ENCODE results near the gene ANKS1B.

DNA sequence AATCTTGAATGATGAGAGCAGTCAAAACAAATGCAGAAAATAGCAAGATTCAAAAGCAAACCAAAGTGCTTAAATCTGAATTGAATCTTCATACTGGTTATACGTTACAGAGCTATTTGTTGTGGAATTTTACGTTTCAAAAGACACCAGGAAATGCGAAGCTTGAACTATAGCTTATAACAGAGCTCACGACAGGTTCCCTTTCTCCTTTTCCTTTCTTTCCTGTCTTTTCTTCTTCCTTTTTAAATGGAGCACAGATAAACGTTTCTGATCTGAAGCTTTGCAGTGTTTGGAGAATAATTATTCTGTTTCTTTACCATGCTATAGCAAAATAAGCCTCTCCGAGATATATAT is 829.8 kb downstream of the ANKS1B start:
- TF ChIP-seq CTCF (IDR thresholded peaks at IDR 0.05) (no peak), POLR2A (IDR thresholded peaks at IDR 0.05) (no peak)
